GM19397 (cell line): ENCODE measurements around the gene MRPL50.
"Not testable (repeated sequence)": the region's sequence is repeated elsewhere in the genome, so short reads cannot be mapped to it uniquely, and the experiment has no call there.

Experiments
- ATAC-seq: cut with Tn5 transposase; IDR thresholded peaks from one replicate; pipeline ENCODE4 v1.9.1; 2021; ENCODE audit warnings: mild to moderate bottlenecking, moderate library complexity; ENCODE audit not compliant: unreplicated experiment

MRPL50 gene

DNA sequence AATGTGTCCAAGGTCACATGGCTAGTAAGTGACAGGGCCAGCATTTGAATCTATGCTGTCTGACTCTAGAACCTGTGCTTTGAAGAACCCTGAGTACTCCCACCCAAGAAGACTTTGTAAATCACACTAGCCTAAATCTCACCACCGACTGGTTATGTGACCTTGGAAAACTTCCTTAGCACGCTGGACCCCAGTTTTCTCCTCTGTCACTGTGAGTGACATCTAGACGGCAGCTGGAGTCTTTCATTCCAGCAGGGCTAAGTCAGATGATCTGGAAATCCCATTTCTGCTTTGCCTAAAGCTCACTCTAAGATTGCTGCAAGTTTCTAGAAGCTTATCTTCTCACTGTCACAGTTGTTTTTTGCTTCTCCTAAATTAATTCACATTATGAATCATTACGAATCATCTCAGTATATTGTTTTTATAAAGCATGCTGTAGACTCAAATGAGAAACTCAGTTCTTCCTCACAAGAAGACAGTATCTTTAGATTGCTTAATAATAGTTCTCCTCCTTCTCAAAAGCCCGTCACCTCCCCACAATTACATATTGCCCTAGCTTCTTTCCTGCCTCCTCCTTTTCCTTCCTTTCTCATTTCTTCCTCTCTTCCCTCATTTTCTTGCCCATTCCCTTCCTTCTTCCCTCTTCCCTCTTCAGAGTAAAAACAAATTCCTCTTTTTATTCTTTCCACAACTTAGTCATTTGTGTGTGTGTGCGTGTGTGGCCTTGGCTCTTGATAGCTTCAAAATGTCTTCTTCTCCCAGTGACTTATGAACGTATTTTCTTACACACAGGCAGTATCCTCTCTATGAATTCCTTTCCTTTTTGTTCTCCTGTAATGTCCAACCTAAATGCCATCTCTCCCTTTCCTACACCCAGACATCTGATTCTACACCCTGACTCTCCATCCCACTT lies 20.4 kb upstream of the MRPL50 start:
- no peak for ATAC-seq

DNA sequence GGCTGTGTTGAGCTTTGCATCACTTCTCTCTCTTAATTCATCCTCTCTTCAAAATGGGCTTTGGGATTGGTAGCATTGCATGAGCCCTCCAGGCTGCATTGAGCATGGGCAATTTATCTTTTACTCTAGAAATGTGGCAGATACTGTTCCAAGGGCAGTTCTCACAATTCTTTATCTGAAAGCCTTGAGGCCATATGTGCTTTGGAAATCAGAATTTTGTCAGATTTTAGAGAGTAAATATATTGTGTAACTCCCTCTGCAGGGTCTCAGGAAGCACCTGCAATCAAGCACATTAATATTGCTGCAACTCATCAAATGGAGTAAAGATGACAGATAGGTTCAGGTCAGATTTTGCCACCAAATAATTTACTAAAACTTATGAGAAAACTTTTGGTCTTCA lies 19.6 kb upstream of the MRPL50 start:
- no peak for ATAC-seq

DNA sequence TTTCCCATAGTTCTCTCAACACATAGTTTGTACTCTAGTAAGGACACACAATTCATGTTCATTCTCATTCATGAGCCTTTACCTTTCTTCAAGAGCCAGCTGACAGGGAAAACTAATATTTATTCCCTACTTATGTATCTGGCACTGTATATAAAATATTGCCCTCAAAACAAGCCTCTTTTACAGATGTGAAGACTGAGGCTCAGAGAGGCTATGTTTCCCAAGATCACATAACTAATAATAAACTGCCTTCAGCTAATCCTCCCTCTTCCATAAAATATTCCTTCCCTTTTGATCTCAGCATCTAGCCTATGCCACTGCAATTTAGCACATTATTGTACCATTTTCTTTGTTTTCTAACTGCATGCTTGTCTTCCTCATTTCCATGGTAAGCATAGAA lies 19.0 kb upstream of the MRPL50 start:
- ATAC-seq: no peak

DNA sequence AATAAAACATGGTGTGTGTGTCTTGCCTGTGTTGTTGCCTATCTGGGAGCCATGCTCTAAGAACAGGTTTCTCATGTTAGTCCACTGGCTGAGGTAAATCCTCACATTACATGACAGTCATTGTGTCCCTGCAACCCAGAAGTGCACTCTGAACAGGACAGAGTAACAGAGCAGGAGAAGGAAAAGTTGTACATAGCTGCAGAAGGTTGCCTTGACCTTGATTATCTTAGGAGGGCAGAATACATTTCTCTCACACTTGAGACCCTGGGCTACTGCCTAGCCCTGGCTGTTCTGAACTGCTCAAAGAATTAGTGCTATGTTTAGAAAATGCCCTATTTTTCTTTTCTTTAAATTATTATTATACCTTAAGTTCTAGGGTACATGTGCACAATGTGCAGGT lies 17.2 kb upstream of the MRPL50 start:
- no peak for ATAC-seq

DNA sequence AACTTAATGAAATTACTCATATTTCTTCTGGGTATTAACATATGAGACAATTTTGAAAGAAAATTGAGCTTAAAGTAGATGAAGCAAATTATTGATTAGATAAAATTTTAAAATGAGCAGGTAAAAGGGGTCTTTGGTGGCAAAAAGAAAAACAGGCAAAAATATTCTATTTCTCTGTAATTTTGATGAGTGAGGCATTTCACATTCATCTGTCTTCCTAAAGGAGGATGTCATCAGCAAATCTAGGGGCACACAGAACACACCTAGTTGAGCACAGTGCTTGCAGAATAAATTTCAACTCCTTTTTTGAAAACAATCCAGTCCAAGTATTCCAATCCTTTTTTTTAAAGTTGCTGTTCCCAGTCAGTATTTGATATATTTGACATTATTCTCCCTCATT lies 16.4 kb upstream of the MRPL50 start:
- no peak for ATAC-seq

DNA sequence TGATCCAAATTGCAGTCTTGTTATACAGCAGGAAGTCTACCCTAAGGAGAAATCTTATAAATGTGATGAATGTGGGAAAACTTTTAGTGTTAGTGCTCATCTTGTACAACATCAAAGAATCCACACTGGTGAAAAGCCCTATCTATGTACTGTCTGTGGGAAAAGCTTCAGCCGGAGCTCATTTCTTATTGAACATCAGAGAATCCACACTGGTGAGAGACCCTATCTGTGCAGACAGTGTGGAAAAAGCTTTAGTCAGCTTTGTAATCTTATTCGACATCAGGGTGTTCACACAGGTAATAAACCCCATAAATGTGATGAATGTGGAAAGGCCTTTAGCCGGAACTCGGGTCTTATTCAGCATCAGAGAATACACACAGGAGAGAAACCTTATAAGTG lies 10.7 kb upstream of the MRPL50 start:
- no peak for ATAC-seq

DNA sequence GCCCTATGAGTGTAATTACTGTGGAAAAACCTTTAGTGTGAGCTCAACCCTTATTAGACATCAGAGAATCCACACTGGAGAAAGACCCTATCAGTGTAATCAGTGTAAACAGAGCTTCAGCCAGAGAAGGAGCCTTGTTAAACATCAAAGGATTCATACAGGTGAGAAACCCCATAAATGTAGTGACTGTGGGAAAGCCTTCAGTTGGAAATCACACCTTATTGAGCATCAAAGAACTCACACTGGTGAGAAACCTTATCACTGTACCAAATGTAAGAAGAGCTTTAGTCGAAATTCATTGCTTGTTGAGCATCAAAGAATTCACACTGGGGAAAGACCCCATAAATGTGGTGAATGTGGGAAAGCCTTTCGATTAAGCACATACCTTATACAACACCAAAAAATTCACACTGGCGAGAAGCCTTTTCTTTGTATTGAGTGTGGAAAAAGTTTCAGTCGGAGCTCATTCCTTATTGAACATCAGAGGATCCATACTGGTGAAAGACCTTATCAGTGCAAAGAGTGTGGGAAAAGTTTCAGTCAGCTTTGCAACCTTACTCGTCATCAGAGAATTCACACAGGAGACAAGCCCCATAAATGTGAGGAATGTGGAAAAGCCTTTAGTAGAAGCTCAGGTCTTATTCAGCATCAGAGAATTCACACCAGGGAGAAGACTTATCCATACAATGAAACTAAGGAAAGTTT lies 10.1 kb upstream of the MRPL50 start:
- ATAC-seq: no peak

DNA sequence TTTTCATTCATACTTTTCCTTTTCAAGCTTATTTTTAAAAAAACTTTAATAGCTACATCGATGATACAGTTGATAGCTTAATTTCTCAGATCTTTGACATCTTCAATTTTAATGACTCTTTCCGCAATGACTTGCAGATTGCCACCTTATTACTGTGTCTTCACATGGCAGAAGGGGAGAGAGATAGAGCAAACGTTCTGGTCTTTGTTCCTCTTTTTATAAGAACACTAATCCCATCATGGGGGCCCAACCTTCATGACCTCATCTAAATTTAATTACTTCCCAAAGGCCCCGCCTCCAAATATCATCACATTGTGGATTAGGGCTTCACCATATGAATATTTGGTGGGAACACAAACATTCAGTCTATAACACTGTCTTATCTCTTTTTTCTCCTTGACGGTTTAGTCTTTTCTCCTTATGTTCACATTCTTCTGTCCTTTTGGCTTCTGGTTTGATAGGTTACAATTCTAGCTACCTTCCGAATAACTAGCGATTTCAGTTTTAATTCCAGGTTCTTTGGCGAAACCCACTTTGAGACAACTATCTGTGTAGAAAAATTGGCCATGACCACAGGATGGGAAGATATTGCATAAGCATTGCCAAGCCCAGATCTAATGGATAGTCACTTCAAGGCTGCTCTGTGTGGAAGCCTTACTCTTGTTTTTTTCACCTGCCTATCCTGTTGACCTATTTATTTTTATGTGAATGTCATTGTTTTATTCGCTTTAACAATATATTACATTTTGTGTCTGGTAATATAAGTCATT lies 5.3 kb upstream of the MRPL50 start:
- ATAC-seq: no peak

DNA sequence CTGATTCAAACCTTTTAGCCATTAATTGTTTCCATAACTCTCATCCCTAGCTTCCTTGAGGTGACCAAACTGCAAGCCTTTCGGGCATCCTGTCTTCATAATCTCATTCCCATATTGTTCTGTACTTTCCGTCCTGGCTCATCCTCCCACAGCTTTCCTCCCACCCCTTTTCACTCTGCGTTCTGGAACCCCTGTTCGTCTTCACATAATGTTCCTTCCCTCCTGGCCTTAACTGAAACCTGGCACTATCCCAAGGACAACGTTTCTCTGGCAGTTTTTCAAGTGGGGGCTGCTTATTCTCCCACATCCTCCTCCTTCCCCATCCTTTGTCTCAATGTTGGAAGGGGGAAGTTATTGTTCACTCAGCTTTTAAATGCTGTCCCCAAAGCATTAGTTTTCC lies 1.7 kb upstream of the MRPL50 start:
- no peak for ATAC-seq

DNA sequence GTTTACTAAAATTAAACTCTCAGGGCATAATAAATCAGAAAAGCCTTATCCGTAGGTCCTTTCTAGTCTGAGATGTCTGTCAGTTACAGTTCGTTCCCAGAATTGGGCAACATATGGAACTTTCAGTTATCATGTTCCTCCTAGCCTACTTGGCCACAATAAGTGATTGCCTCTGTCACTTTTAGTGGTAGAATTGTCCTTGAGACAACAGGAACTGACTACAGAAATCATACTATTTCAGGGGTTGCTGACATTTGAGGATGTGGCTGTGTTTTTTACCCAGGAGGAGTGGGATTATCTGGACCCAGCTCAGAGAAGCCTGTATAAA lies 1.2 kb upstream of the MRPL50 start:
- ATAC-seq: no peak

DNA sequence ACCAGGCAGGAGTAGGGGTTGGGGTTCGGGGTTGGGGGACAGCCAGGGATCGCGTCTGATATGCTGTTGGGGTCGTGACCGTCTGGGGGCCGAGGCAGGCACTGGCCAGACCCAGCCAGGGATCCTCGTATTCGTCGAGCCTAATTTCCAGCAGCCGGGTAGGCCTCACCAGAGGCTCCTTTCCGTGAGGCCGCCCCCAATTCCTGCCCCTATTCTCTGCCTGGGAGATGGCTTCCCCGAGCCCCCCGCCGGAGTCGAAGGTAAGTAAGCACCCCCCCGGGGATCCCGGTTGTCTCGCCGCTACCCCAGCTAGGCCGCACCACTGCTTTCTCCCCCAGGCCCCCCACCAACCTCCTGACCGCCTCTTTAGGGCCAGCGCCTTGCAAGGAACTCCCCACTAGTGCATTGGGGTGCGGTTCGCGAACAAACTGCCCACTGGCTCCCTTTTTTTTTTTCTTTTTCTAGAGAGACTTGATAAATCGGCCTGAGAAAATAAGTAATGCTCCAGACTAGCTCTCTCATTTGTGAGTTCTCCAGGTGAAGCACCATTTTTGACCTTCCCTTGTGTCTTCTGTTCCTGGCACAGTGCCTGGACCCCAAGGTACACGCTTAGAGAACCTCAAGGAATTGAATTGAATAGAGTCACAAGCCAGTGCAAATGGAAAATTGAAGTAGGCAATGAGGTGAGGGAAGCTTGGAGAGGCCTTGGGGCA lies 668 bp upstream of the MRPL50 start:
- no peak for ATAC-seq

DNA sequence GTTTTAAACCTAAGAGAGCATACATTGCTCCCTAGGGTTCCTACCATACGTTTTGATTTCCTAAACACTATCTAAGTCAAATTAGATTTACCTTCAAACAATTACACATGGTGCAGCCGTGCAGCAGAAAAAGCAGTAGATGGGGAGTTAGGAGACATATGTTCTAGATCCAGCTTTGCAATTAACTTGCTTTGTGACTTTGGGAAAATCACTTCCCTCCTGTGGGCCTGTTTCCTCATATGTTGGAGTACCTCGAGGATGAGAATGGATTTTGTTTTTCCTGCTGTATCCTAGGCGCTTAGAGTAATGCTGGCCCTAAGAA lies 711 bp downstream of the MRPL50 start:
- ATAC-seq: no peak

DNA sequence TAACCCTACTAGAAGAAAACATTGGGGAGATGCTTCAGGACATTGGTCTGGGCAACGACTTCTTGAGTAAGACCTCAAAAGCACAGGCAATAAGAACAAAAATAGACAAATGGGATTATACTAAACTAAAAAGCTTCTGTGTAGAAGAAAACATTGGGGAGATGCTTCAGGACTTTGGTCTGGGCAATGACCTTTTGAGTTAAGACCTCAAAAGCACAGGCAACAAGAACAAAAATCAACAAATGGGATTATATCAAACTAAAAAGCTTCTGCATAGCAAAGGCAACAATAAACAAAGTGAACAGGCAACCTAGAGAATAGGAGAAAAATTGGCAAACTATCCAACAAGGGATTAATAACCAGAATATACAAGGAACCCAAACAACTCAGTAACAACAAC lies 3.7 kb downstream of the MRPL50 start:
- no peak for ATAC-seq

DNA sequence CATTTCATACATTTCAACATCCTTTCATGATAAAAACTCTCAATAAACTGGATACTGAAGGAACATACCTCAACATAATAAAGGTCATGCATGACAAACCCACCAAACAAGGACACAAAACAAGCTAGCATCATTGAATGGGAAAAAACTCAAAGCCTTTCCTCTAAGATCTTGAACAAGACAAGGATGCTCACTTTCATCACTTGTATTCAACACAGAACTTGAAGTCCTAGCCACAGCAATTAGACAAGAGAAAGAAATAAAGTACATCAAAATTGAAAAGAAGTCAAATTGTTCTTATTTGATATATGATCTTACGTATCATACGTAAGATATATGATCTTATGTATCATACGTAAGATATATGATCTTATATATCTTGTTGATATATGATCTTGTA lies 5.3 kb downstream of the MRPL50 start:
- ATAC-seq: no peak

DNA sequence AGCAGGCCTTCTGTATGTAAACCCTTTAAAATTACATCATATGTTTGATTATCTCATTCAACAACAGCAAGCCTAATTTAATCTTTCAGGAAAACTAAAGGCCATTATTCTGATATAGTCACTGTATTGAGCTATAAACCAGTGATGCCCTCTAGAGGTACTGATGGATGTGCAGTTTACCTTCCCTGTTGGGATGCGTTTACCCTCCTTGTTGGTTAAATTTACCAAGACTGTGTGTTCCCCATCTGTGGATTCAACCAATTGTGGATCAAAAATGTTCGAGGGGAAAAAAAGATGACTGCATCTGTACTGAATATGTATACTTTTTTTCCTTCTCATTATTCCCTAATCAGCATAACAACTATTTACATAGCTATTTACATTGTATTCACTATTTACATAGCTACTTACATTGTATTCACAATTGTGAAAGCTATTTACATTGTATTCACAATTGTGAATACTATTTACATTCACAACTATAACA lies 9.9 kb downstream of the MRPL50 start:
- no peak for ATAC-seq

DNA sequence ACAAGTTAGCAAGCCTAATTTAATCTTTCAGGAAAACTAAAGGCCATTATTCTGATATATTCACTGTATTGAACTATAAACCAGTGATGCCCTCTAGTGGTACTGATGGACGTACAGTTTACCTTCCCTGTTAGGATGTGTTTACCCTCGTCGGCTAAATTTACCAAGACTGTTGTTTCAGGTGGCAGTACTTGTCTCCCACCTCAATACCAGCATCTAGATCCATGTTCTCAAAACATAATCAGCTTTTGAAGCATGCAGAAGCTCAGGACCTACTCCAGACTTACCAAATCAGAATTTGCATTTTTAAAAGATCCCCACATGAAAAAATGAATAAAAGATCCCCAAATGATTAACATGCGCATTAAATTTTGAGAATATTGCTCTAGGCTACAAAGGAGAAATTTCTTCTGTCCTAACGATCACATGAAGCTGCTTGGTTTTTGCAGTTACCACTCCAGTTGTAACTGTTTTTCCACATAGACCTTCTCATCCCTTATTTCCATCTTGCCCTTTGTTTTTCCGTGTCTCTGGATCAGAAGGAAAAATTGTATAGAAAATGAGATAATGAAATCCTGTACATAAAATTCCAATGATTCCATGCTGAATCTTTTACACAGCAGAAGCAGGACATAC lies 10.4 kb downstream of the MRPL50 start:
- no peak for ATAC-seq

DNA sequence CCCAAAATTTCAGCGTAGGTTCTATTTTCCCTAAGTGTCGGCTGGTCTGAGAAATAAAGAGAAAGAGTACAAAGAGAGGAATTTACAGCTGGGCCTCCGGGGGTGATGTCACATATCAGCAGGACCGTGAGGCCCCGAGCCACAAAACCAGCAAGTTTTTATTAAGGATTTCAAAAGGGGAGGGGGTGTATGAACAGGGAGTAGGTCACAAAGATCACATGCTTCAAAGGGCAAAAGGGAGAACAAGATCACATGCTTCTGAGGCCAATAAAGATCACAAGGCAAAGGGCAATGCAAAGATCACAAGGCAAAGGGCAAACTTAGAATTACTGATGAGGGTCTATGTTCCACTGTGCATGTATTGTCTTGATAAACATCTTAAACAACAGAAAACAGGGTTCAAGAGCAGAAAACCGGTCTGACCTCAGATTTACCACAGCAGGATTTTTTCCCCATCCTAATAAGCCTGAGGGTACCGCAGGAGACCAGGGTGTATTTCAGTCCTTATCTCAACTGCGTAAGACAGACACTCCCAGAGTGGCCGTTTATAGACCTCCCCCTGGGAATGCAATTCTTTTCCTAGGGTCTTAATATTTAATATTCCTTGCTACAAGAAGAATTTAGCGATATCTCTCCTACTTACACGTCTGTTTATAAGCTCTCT lies 13.4 kb downstream of the MRPL50 start, which contains the start of gene BAAT:
Gene BAAT (minus strand): TSS at position 134 of the 664 bp plus-strand sequence. CDS start 13,602 bp downstream, outside the sequence.
- not testable (repeated sequence) for ATAC-seq

DNA sequence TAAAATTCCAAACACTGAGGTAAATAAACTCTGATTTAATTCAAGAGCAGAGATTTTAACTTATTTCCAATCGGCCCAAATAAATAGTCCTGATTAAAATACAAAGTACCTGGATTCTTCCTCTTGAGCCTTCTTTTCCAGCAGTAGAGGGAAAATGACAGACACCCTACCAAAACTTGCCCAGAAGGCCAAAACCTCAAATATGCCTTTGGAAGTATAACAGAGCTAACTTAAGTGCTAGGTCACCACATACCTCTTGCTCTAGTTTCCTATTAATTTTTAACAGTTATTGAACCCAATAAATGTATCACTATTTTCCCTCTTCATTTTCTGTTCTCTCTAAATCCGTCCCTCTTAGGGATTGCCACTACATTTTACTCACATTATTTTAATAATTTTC lies 15.1 kb downstream of the MRPL50 start:
- no peak for ATAC-seq

DNA sequence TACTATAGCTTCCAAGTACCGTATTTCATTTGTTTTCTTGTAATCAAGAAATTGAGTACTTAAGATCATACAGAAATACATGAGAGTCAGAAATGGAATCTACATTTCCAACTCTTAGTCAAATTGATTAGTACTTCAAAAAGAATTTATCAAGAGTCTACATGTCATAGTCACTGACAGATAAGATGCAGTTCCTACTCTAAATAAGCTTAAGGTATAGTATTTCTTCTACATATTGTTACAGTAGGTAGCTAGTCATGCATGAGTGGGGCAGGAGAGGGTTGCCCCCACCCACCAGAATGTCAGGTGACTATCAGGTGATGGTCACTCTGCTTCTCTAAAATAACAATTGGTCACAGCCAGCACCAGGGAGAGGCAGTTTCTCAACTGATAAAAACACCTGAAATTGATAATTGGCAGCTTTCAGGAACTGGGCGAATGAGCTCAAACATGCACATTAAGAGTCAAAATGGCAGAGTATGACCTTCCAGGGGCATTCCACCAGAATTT lies 16.5 kb downstream of the MRPL50 start:
- ATAC-seq: no peak

DNA sequence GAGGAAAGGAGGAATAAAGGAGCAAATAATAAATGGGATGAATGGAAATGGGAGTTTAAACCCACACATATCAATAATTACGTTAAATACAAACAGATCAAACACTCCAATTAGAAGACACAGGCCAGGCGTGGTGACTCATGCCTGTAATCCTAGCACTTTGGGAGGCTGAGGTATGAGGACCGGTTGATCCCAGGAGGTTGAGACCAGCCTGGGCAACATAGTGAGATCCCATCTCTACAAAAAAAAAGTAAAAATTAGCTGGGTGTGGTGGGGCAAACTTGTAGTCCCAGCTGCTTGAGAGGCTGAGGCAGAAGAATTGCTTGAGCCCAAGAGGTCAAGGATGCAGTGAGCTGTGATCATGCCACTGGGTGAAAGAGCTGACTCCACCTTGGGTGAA lies 17.3 kb downstream of the MRPL50 start:
- ATAC-seq: no peak
